Small intestine (tissue), 7 donors: Measurements from ENCODE around the gene PC. TPM values are rescaled to one million over a fixed set of nuclear protein-coding genes. Genes with fewer than 3 reads are reported as not detected.

Experiments used
- DNase-seq, 2 donors: peaks; one replicate each; pipeline versions ENCODE4 v3.0.0 to v3.0.0-alpha.2; 2013
- FAIRE-seq: peaks from 2 replicates; lab custom pipeline; 2012; peaks lifted over from hg19 to GRCh38; lab: Jason Lieb, UNC
- H3K27ac ChIP-seq, 3 donors: one replicate each; pipeline ENCODE4 v1.5.1; 2013; ENCODE audit warnings: low read length in 2 of 3, mild to moderate bottlenecking in 2 of 3, control low read depth in 1 of 3, inconsistent platforms in 1 of 3, low read depth in 1 of 3, moderate library complexity in 1 of 3
- H3K27me3 ChIP-seq, 3 donors: one replicate each; pipeline ENCODE4 v1.6.1; 2013; ENCODE audit warnings: low read length in 3 of 3, inconsistent platforms in 1 of 3; ENCODE audit not compliant: control insufficient read depth in 3 of 3, insufficient read depth in 3 of 3
- H3K36me3 ChIP-seq, 3 donors: one replicate each; pipeline ENCODE4 v1.6.1; 2013; ENCODE audit warnings: low read length in 3 of 3, inconsistent platforms in 1 of 3, low read depth in 1 of 3, mild to moderate bottlenecking in 1 of 3, moderate library complexity in 1 of 3; ENCODE audit not compliant: control insufficient read depth in 3 of 3, insufficient read depth in 2 of 3
- H3K4me1 ChIP-seq, 3 donors: one replicate each; pipeline ENCODE4 v1.6.1; 2013; ENCODE audit warnings: low read length in 2 of 3, inconsistent platforms in 1 of 3, low read depth in 1 of 3, mild to moderate bottlenecking in 1 of 3, moderate library complexity in 1 of 3; ENCODE audit not compliant: control insufficient read depth in 3 of 3, insufficient read depth in 2 of 3
- H3K4me3 ChIP-seq, 3 donors: one replicate each; pipeline ENCODE4 v1.5.1; 2013; ENCODE audit warnings: low read length in 3 of 3, control low read depth in 1 of 3, inconsistent platforms in 1 of 3, low read depth in 1 of 3, mild to moderate bottlenecking in 1 of 3, moderate library complexity in 1 of 3
- H3K9me3 ChIP-seq, 2 donors: one replicate each; pipeline ENCODE4 v1.6.1; 2013; ENCODE audit warnings: low read depth in 1 of 2, low read length in 1 of 2; ENCODE audit not compliant: control insufficient read depth in 2 of 2, insufficient read depth in 1 of 2
- WGBS, 3 donors: extraction: QIAGEN DNeasy Blood & Tissue Kit; methylation state at CpG; one replicate each; pipeline ENCODE4 v1.1.7; 2013; 5-methylcytosine and 5-hydroxymethylcytosine counted together
- polyA plus RNA-seq, 4 donors: library from polyadenylated mRNA; stranded (reverse) in 3 of 4; unstranded in 1 of 4; fragments of 200-250 nt in 3 of 4; fragments of 120-200 nt in 1 of 4; gene quantifications; one replicate each; pipeline versions ENCODE4 v1.2.1 to v1.2.3, GENCODE V29; 2013
- donor health status: healthy with polysubstance abuse.
- donor health status: control.
- donor health status: control.
- donor health status: Bipolar disorder and iron deficiency.
- donor health status: healthy.

PC gene
- polyA plus RNA-seq, 4 donors: 19.9 to 89.5 (median 46.6) TPM

- FAIRE-seq (no peak), DNase-seq (no peak)
- WGBS, 3 donors: 90 to 93% (median 93%) methylated on average over 4 of the region's 4 CpGs
- H3K27me3 ChIP-seq: no peaks in the 10 kb centered on the region
- H3K4me1 ChIP-seq: peaks cover 4 to 18% (median 11%) of the 10 kb centered on the region in 3 donors
- H3K27ac ChIP-seq: no peak overlapping the region
- no peaks in the 10 kb centered on the region for H3K9me3 ChIP-seq
- H3K4me3 ChIP-seq: no peak overlapping the region
- peaks cover 0 to 71% (median 0%) of the 10 kb centered on the region in 3 donors for H3K36me3 ChIP-seq
These were observed 111.5 kb downstream of the PC start for GRCh38 chr11:66846671-66847091.

DNA sequence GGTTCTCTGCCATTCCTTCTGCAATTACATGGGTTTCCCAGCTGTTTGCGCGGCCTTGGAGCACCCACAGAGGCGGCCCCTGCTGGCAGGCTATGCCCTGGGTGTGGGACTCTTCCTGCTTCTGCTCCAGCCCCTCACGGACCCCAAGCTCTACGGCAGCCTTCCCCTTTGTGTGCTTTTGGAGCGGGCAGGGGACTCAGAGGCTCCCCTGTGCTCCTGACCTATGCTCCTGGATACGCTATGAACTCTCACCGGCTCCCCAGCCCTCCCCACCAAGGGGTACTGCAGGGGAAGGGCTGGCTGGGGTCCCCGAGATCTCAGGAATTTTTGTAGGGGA, 112.3 kb downstream of the PC start:
- no peak overlapping the region for H3K27ac ChIP-seq
- peaks cover 4 to 18% (median 11%) of the 10 kb centered on the region in 3 donors for H3K4me1 ChIP-seq
- H3K4me3 ChIP-seq: no peak overlapping the region
- peaks cover 0 to 66% (median 0%) of the 10 kb centered on the region in 3 donors for H3K36me3 ChIP-seq
- FAIRE-seq (no peak), DNase-seq (no peak)
- H3K9me3 ChIP-seq: no peaks in the 10 kb centered on the region
- 85 to 94% (median 91%) methylated on average over 9 of the region's 9 CpGs for WGBS, 3 donors
- no peaks in the 10 kb centered on the region for H3K27me3 ChIP-seq

DNA sequence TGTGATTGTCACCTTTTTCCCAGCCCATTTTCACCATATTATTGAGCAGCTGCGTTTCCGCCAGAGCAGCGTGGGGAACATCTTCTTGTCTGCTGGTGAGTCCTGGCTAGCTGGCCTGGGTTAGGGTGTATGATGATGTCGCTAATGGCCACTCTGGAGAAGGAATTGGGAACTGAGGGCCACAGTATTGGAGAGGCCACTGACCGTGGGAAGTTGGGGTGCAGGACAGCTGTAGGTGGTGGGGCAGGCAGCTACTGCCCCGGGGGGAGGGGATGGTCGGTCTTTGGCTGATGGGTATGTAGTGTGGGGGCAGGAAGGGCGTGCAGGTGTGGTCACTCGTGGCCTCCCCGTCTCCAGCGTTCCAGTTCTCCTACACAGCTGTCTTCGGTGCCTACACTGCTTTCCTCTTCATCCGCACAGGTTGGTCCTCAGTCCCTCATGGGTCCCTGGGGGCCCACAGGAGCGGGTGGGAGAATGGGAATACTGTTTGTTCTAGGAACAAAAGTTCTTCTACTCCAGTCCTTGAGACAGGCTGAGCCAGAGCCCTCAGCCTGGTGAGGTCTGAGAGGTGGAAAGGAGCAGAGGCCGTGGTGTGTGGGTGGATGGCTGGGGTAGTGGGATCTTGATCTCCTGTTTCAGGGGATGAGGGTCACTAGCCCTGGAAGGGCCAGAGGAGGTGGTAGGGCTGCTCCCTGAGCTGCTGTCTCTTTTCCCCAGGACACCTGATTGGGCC, 112.9 kb downstream of the PC start:
- FAIRE-seq (no peak), DNase-seq (no peak)
- H3K4me3 ChIP-seq: no peak overlapping the region
- H3K9me3 ChIP-seq: no peaks in the 10 kb centered on the region
- peaks cover 4 to 18% (median 11%) of the 10 kb centered on the region in 3 donors for H3K4me1 ChIP-seq
- H3K36me3 ChIP-seq: peaks cover 0 to 63% (median 0%) of the 10 kb centered on the region in 3 donors
- no peak overlapping the region for H3K27ac ChIP-seq
- 89 to 93% (median 92%) methylated on average over 15 of the region's 15 CpGs for WGBS, 3 donors
- H3K27me3 ChIP-seq: no peaks in the 10 kb centered on the region

GRCh38 chr11:66844496-66845142, 113.6 kb downstream of the PC start:
- Histone ChIP-seq H3K36me3 (peaks cover 0 to 63% (median 0%) of the 10 kb centered on the region in 3 donors), H3K4me1 (peaks cover 4 to 18% (median 11%) of the 10 kb centered on the region in 3 donors), H3K27ac (no peak overlapping the region), H3K9me3 (no peaks in the 10 kb centered on the region), H3K4me3 (no peak overlapping the region), H3K27me3 (no peaks in the 10 kb centered on the region)
- FAIRE-seq: no peak
- no peak for DNase-seq
- WGBS, 3 donors: 89 to 94% (median 92%) methylated on average over 12 of the region's 12 CpGs

GRCh38 chr11:66843776-66844495, 114.2 kb downstream of the PC start:
- no peaks in the 10 kb centered on the region for H3K27me3 ChIP-seq
- 7 to 16% (median 16%) methylated on average over 16 of the region's 16 CpGs for WGBS, 3 donors
- H3K4me1 ChIP-seq: peaks cover 4 to 18% (median 11%) of the 10 kb centered on the region in 3 donors
- no peak for FAIRE-seq
- H3K9me3 ChIP-seq: no peaks in the 10 kb centered on the region
- peak overlapping the region; percentile 37 to 98 (median 95) for H3K27ac ChIP-seq
- H3K4me3 ChIP-seq: peak overlapping the region; percentile 68 to 96 (median 87)
- H3K36me3 ChIP-seq: peaks cover 0 to 61% (median 0%) of the 10 kb centered on the region in 3 donors
- peak in 1 of 2 donors; percentile 30 for DNase-seq

DNA sequence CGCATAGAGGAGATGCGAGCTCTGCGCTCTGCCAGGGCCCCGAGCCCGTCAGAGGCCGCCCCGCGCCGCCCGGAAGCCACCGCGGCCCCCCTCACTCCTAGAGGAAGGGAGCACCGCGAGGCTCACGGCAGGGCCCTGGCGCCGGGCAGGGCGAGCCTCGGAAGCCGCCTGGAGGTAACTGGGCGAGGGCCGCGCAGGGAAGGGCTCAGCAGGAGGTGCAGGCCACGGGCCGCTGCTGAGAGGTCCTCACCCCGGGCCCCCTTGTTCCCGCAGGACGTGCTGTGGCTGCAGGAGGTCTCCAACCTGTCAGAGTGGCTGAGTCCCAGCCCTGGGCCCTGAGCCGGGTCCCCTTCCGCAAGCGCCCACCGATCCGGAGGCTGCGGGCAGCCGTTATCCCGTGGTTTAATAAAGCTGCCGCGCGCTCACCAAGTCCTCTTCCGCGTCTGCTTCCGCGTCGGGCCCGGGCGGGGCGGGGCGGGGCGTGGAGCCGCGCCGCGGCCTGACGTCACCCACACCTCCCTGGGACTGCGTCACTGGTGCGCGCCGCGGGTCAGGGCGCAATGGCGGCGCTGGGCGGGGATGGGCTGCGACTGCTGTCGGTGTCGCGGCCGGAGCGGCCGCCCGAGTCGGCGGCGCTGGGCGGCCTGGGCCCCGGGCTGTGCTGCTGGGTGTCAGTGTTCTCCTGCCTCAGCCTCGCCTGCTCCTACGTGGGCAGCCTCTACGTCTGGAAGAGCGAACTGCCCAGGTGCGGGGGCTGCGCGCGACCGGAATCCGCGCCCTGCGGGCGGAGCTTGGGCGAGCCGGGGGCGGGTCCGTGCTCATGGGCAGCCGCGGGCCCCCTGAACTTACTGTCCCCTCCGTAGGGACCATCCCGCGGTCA, 115.0 kb downstream of the PC start, which contains the start of gene RCE1:
Gene RCE1 (plus strand): TSS at position 546 of the 880 bp plus-strand sequence. CDS start 15 bp downstream, at position 561.
- Histone ChIP-seq H3K4me3 (peak within 1 kb of the TSS; percentile 87 to 99 (median 96)), H3K4me1 (peaks cover 4 to 18% (median 11%) of the 10 kb centered on the region in 3 donors), H3K27ac (peak within 1 kb of the TSS; percentile 95 to 99 (median 98)), H3K27me3 (no peaks in the 10 kb centered on the region), H3K9me3 (no peaks in the 10 kb centered on the region), H3K36me3 (peaks cover 0 to 58% (median 0%) of the 10 kb centered on the region in 3 donors)
- FAIRE-seq (no peak), DNase-seq (peak; percentile 89 to 97)
- 0 to 1% (median 0%) methylated on average over 55 to 98 of the region's 98 CpGs for WGBS, 3 donors

GRCh38 chr11:66842501-66842895, 115.7 kb downstream of the PC start:
- H3K36me3 ChIP-seq: peaks cover 0 to 56% (median 0%) of the 10 kb centered on the region in 3 donors
- no peak for DNase-seq
- no peak for FAIRE-seq
- 1 to 2% (median 2%) methylated on average over 11 of the region's 11 CpGs for WGBS, 3 donors
- H3K9me3 ChIP-seq: no peaks in the 10 kb centered on the region
- H3K4me3 ChIP-seq: peak overlapping the region; percentile 87 to 99 (median 96)
- peak overlapping the region; percentile 95 to 99 (median 98) for H3K27ac ChIP-seq
- no peaks in the 10 kb centered on the region for H3K27me3 ChIP-seq
- H3K4me1 ChIP-seq: peaks cover 4 to 18% (median 11%) of the 10 kb centered on the region in 3 donors
